ENCODE data around the gene IFT27. TPM values are rescaled to one million over a fixed set of nuclear protein-coding genes. Genes with fewer than 3 reads are reported as not detected.

IFT27 gene
- total and polyA plus RNA-seq, 2 experiments from 2014 or later: 28.5 to 63.5 TPM

DNA sequence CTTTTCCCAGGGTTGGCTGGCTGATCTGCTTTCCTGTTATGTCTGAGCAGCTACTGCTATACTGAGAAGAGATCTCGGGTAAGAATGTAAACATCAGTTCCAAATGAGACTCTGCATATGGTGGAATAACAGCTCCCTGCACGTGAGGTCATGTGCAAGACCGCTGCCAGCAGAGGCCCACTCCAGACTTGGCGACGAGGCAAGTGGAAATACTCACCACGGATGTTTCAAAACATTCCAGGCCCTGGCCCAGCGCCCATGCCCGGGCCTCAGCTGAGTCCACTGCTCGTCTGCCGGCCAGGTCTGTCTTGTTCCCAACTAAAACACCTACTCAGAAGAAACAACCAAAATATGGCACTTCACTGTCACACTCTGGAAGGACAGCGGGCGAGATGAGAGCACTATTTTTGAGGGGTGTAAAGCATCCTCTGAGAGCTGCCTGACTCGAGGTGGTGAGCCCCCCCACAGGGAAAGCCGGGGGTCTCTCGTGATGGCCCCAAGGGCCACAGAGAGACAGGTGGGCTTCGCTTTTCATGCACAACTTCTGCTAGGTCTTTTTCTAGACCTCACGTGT is 13.1 kb downstream of the IFT27 start:
- no peak overlapping the region for H2AFZ ChIP-seq
- H3K79me2 ChIP-seq (replicated peaks; ENCODE audit: insufficient read depth): no peaks in the 10 kb centered on the region
- H3K4me3 ChIP-seq: no peak overlapping the region
- H3K27me3 Mint-ChIP-seq (ENCODE audit: insufficient read depth, low read depth, poor library complexity): peaks cover 6% of the 10 kb centered on the region
- peaks cover 14% of the 10 kb centered on the region for H3K4me1 Mint-ChIP-seq
- TF ChIP-seq, protein P1, sequence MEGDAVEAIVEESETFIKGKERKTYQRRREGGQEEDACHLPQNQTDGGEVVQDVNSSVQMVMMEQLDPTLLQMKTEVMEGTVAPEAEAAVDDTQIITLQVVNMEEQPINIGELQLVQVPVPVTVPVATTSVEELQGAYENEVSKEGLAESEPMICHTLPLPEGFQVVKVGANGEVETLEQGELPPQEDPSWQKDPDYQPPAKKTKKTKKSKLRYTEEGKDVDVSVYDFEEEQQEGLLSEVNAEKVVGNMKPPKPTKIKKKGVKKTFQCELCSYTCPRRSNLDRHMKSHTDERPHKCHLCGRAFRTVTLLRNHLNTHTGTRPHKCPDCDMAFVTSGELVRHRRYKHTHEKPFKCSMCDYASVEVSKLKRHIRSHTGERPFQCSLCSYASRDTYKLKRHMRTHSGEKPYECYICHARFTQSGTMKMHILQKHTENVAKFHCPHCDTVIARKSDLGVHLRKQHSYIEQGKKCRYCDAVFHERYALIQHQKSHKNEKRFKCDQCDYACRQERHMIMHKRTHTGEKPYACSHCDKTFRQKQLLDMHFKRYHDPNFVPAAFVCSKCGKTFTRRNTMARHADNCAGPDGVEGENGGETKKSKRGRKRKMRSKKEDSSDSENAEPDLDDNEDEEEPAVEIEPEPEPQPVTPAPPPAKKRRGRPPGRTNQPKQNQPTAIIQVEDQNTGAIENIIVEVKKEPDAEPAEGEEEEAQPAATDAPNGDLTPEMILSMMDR (conservative IDR thresholded peaks at IDR 0.05; ENCODE audit: low read depth in 2 of 2): no peak
- TF ChIP-seq, protein P2, sequence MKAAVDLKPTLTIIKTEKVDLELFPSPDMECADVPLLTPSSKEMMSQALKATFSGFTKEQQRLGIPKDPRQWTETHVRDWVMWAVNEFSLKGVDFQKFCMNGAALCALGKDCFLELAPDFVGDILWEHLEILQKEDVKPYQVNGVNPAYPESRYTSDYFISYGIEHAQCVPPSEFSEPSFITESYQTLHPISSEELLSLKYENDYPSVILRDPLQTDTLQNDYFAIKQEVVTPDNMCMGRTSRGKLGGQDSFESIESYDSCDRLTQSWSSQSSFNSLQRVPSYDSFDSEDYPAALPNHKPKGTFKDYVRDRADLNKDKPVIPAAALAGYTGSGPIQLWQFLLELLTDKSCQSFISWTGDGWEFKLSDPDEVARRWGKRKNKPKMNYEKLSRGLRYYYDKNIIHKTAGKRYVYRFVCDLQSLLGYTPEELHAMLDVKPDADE (IDR thresholded peaks at IDR 0.05): no peak
- TF ChIP-seq CREB1 (CRISPR knock-in tag; IDR thresholded peaks at IDR 0.05; ENCODE audit: low read depth): no peak
- TF ChIP-seq POLR2AphosphoS5 (IDR thresholded peaks at IDR 0.05; ENCODE audit: low read depth): no peak
- TF ChIP-seq, protein P3, sequence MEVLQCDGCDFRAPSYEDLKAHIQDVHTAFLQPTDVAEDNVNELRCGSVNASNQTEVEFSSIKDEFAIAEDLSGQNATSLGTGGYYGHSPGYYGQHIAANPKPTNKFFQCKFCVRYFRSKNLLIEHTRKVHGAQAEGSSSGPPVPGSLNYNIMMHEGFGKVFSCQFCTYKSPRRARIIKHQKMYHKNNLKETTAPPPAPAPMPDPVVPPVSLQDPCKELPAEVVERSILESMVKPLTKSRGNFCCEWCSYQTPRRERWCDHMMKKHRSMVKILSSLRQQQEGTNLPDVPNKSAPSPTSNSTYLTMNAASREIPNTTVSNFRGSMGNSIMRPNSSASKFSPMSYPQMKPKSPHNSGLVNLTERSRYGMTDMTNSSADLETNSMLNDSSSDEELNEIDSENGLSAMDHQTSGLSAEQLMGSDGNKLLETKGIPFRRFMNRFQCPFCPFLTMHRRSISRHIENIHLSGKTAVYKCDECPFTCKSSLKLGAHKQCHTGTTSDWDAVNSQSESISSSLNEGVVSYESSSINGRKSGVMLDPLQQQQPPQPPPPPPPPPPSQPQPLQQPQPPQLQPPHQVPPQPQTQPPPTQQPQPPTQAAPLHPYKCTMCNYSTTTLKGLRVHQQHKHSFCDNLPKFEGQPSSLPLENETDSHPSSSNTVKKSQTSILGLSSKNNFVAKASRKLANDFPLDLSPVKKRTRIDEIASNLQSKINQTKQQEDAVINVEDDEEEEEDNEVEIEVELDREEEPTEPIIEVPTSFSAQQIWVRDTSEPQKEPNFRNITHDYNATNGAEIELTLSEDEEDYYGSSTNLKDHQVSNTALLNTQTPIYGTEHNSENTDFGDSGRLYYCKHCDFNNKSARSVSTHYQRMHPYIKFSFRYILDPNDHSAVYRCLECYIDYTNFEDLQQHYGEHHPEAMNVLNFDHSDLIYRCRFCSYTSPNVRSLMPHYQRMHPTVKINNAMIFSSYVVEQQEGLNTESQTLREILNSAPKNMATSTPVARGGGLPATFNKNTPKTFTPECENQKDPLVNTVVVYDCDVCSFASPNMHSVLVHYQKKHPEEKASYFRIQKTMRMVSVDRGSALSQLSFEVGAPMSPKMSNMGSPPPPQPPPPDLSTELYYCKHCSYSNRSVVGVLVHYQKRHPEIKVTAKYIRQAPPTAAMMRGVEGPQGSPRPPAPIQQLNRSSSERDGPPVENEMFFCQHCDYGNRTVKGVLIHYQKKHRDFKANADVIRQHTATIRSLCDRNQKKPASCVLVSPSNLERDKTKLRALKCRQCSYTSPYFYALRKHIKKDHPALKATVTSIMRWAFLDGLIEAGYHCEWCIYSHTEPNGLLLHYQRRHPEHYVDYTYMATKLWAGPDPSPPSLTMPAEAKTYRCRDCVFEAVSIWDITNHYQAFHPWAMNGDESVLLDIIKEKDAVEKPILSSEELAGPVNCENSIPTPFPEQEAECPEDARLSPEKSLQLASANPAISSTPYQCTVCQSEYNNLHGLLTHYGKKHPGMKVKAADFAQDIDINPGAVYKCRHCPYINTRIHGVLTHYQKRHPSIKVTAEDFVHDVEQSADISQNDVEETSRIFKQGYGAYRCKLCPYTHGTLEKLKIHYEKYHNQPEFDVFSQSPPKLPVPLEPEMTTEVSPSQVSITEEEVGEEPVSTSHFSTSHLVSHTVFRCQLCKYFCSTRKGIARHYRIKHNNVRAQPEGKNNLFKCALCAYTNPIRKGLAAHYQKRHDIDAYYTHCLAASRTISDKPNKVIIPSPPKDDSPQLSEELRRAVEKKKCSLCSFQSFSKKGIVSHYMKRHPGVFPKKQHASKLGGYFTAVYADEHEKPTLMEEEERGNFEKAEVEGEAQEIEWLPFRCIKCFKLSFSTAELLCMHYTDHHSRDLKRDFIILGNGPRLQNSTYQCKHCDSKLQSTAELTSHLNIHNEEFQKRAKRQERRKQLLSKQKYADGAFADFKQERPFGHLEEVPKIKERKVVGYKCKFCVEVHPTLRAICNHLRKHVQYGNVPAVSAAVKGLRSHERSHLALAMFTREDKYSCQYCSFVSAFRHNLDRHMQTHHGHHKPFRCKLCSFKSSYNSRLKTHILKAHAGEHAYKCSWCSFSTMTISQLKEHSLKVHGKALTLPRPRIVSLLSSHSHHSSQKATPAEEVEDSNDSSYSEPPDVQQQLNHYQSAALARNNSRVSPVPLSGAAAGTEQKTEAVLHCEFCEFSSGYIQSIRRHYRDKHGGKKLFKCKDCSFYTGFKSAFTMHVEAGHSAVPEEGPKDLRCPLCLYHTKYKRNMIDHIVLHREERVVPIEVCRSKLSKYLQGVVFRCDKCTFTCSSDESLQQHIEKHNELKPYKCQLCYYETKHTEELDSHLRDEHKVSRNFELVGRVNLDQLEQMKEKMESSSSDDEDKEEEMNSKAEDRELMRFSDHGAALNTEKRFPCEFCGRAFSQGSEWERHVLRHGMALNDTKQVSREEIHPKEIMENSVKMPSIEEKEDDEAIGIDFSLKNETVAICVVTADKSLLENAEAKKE (CRISPR knock-in tag; IDR thresholded peaks at IDR 0.05): no peak
- no peak for TF ChIP-seq ZNF331 (CRISPR knock-in tag; IDR thresholded peaks at IDR 0.05; ENCODE audit: low read depth)
- TF ChIP-seq NANOG (IDR thresholded peaks at IDR 0.05; ENCODE audit: borderline replicate concordance): no peak
- TF ChIP-seq STAT1 (IDR thresholded peaks at IDR 0.05; ENCODE audit: unreplicated experiment): no peak
- no peak for TF ChIP-seq EZH2 (IDR thresholded peaks at IDR 0.05; ENCODE audit: low read depth, unreplicated experiment)
- TF ChIP-seq, protein P4, sequence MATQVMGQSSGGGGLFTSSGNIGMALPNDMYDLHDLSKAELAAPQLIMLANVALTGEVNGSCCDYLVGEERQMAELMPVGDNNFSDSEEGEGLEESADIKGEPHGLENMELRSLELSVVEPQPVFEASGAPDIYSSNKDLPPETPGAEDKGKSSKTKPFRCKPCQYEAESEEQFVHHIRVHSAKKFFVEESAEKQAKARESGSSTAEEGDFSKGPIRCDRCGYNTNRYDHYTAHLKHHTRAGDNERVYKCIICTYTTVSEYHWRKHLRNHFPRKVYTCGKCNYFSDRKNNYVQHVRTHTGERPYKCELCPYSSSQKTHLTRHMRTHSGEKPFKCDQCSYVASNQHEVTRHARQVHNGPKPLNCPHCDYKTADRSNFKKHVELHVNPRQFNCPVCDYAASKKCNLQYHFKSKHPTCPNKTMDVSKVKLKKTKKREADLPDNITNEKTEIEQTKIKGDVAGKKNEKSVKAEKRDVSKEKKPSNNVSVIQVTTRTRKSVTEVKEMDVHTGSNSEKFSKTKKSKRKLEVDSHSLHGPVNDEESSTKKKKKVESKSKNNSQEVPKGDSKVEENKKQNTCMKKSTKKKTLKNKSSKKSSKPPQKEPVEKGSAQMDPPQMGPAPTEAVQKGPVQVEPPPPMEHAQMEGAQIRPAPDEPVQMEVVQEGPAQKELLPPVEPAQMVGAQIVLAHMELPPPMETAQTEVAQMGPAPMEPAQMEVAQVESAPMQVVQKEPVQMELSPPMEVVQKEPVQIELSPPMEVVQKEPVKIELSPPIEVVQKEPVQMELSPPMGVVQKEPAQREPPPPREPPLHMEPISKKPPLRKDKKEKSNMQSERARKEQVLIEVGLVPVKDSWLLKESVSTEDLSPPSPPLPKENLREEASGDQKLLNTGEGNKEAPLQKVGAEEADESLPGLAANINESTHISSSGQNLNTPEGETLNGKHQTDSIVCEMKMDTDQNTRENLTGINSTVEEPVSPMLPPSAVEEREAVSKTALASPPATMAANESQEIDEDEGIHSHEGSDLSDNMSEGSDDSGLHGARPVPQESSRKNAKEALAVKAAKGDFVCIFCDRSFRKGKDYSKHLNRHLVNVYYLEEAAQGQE (IDR thresholded peaks at IDR 0.05; ENCODE audit: unreplicated experiment): no peak
- no peak for TF ChIP-seq JUNB (IDR thresholded peaks at IDR 0.05; ENCODE audit: unreplicated experiment)
- no peak overlapping the region for H3K27ac Mint-ChIP-seq
- no peak for DNase-seq (ENCODE audit: low spot score)
- no peaks in the 10 kb centered on the region for H3K9me3 Mint-ChIP-seq
- H3K36me3 Mint-ChIP-seq (ENCODE audit: low read depth): peaks cover 27% of the 10 kb centered on the region
- ATAC-seq: no peak
- H3K27ac ChIP-seq (ENCODE audit: low read depth): no peak overlapping the region
- no peaks in the 10 kb centered on the region for H3K36me3 ChIP-seq (ENCODE audit: insufficient read depth)
- no peaks in the 10 kb centered on the region for H3K4me1 ChIP-seq (ENCODE audit: insufficient read depth)
- H4K20me1 ChIP-seq (replicated peaks; ENCODE audit: insufficient read depth): no peaks in the 10 kb centered on the region; the same call in 1 of the 2 replicates
- H3K4me2 ChIP-seq: no peak overlapping the region
- no peaks in the 10 kb centered on the region for H3K9me2 ChIP-seq (ENCODE audit: insufficient read depth)
- H3K4me3 Mint-ChIP-seq: no peak overlapping the region
- no peaks in the 10 kb centered on the region for H3F3A ChIP-seq (replicated peaks; ENCODE audit: low read depth)
- H3K27me3 ChIP-seq (ENCODE audit: insufficient read depth): no peaks in the 10 kb centered on the region

All from GM23338 (cell line).